ENCODE data around the gene PRKCSH.

DNA sequence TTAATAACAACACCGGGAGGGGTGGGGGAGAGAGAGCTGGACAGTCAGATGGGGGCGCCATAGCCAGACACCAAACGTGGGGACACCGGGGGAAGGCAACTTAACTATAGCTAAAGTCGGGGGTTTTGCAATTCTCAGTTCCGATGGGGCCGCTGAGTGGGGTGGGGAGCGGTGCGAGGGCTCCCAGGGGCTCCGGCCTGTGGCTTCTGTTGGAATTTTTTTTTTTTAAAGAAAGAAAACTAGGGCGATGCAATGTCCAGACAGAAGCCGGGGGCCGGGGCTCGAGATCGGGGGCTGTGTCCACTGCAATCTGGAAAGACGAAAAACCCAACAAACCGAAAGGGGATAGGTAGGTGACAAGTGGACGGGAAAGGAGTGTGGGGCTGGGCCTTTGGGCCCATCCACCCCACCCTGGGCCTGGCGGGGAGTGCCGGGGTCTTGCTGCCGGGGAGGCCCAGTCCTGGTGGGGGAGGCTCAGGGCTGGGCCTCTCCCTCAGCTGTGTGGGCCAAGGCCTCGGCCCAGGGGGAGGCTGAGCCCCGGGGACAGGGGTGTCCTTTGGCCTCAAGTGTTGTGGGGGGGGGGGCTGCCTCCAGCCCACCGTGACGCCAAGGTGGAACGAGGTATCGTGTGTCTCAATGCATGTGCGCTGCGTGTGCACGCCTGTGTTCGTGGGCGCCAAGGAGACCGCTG is 17.3 kb downstream of the PRKCSH start:
- TF ChIP-seq, protein P1, sequence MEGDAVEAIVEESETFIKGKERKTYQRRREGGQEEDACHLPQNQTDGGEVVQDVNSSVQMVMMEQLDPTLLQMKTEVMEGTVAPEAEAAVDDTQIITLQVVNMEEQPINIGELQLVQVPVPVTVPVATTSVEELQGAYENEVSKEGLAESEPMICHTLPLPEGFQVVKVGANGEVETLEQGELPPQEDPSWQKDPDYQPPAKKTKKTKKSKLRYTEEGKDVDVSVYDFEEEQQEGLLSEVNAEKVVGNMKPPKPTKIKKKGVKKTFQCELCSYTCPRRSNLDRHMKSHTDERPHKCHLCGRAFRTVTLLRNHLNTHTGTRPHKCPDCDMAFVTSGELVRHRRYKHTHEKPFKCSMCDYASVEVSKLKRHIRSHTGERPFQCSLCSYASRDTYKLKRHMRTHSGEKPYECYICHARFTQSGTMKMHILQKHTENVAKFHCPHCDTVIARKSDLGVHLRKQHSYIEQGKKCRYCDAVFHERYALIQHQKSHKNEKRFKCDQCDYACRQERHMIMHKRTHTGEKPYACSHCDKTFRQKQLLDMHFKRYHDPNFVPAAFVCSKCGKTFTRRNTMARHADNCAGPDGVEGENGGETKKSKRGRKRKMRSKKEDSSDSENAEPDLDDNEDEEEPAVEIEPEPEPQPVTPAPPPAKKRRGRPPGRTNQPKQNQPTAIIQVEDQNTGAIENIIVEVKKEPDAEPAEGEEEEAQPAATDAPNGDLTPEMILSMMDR (IDR thresholded peaks at IDR 0.05) = no peak
- no peak for TF ChIP-seq POLR2A (IDR thresholded peaks at IDR 0.05)

All from esophagus squamous epithelium (tissue), 4 donors.